ENCODE data around the gene EXOC4.

Gene EXOC4

GRCh38 chr7:133830081-133830480 is 577.2 kb downstream of the EXOC4 start:
- Histone ChIP-seq H4K20me1 (ENCODE audit: control insufficient read depth, insufficient read depth, low read depth, low read length) (no peaks in the 10 kb centered on the region), H3K27ac (ENCODE audit: low read depth, low read length) (no peak overlapping the region), H3K79me2 (ENCODE audit: control insufficient read depth, low read length) (no peaks in the 10 kb centered on the region), H3K27me3 (ENCODE audit: control insufficient read depth, low read length) (no peaks in the 10 kb centered on the region), H3K9me2 (replicated peaks; ENCODE audit: control insufficient read depth, low read length) (no peaks in the 10 kb centered on the region), H3K9me3 (ENCODE audit: control insufficient read depth, insufficient read depth, low read length) (no peaks in the 10 kb centered on the region), H3K4me3 (ENCODE audit: low read length) (no peak overlapping the region), H3K4me2 (ENCODE audit: low read length) (no peak overlapping the region), H3F3A (ENCODE audit: control insufficient read depth, insufficient read depth) (no peaks in the 10 kb centered on the region), H3K36me3 (ENCODE audit: control insufficient read depth, low read length) (no peaks in the 10 kb centered on the region), H3K4me1 (ENCODE audit: control insufficient read depth, low read length) (no peaks in the 10 kb centered on the region)
- TF ChIP-seq EZH2phosphoT487 (IDR thresholded peaks at IDR 0.05; ENCODE audit: borderline replicate concordance, low read length) (no peak), CTCF (IDR thresholded peaks at IDR 0.05; ENCODE audit: low read depth, low read length, poor library complexity, severe bottlenecking) (no peak)

DNA sequence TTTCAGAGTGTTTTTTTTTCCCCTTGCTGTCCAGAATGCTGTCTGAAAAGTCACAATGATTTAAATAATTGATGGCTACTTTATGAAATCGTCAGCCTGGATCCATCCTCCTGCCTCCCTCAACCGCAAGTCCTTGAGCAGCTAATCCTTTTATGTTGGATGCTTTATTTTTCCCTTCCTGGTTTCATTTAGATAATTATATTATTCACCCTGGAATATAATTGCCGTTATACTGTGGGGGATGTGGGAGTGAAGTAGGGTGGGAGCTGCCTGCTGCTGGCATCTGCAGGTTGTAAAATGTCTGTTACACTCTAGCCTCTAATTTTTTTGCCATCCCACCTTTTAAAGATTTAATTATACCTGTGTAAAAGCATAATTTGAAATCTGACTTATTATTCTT is 583.8 kb downstream of the EXOC4 start:
- no peaks in the 10 kb centered on the region for H4K20me1 ChIP-seq (ENCODE audit: control insufficient read depth, insufficient read depth, low read depth, low read length)
- H3K9me3 ChIP-seq (ENCODE audit: control insufficient read depth, insufficient read depth, low read length) = no peaks in the 10 kb centered on the region
- H3K36me3 ChIP-seq (ENCODE audit: control insufficient read depth, low read length) = no peaks in the 10 kb centered on the region
- no peak overlapping the region for H3K4me3 ChIP-seq (ENCODE audit: low read length)
- no peaks in the 10 kb centered on the region for H3K79me2 ChIP-seq (ENCODE audit: control insufficient read depth, low read length)
- H3K4me1 ChIP-seq (ENCODE audit: control insufficient read depth, low read length) = no peaks in the 10 kb centered on the region
- H3K4me2 ChIP-seq (ENCODE audit: low read length) = no peak overlapping the region
- TF ChIP-seq CTCF (IDR thresholded peaks at IDR 0.05; ENCODE audit: low read depth, low read length, poor library complexity, severe bottlenecking) (no peak), EZH2phosphoT487 (IDR thresholded peaks at IDR 0.05; ENCODE audit: borderline replicate concordance, low read length) (no peak)
- H3K27me3 ChIP-seq (ENCODE audit: control insufficient read depth, low read length) = no peaks in the 10 kb centered on the region
- no peaks in the 10 kb centered on the region for H3F3A ChIP-seq (ENCODE audit: control insufficient read depth, insufficient read depth)
- no peak overlapping the region for H3K27ac ChIP-seq (ENCODE audit: low read depth, low read length)
- H3K9me2 ChIP-seq (replicated peaks; ENCODE audit: control insufficient read depth, low read length) = no peaks in the 10 kb centered on the region

DNA sequence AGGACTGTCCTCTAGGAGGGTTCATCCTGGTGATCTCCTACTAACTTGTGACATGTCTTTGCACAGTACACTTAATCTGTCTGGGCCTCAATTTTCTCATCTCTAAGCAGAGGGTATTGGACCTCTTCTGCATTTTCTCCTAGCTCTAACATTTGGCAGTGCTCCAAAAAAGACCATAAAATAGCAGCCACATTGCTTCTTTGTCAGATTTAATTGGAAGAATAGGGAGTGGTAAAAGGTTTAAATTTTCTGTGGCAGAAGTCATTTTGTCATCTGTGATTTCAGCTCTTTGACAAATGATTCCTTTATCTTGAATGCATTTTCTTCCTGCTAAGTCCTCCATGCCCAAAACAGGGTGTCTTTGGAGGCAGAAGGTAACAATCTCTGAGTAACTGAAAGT is 584.3 kb downstream of the EXOC4 start:
- no peaks in the 10 kb centered on the region for H4K20me1 ChIP-seq (ENCODE audit: control insufficient read depth, insufficient read depth, low read depth, low read length)
- TF ChIP-seq CTCF (IDR thresholded peaks at IDR 0.05; ENCODE audit: low read depth, low read length, poor library complexity, severe bottlenecking) (no peak), EZH2phosphoT487 (IDR thresholded peaks at IDR 0.05; ENCODE audit: borderline replicate concordance, low read length) (no peak)
- H3K4me1 ChIP-seq (ENCODE audit: control insufficient read depth, low read length) = no peaks in the 10 kb centered on the region
- no peaks in the 10 kb centered on the region for H3K27me3 ChIP-seq (ENCODE audit: control insufficient read depth, low read length)
- no peak overlapping the region for H3K27ac ChIP-seq (ENCODE audit: low read depth, low read length)
- H3K36me3 ChIP-seq (ENCODE audit: control insufficient read depth, low read length) = no peaks in the 10 kb centered on the region
- H3K4me2 ChIP-seq (ENCODE audit: low read length) = no peak overlapping the region
- no peaks in the 10 kb centered on the region for H3K79me2 ChIP-seq (ENCODE audit: control insufficient read depth, low read length)
- no peak overlapping the region for H3K4me3 ChIP-seq (ENCODE audit: low read length)
- H3K9me2 ChIP-seq (replicated peaks; ENCODE audit: control insufficient read depth, low read length) = no peaks in the 10 kb centered on the region
- H3K9me3 ChIP-seq (ENCODE audit: control insufficient read depth, insufficient read depth, low read length) = no peaks in the 10 kb centered on the region
- H3F3A ChIP-seq (ENCODE audit: control insufficient read depth, insufficient read depth) = no peaks in the 10 kb centered on the region

DNA sequence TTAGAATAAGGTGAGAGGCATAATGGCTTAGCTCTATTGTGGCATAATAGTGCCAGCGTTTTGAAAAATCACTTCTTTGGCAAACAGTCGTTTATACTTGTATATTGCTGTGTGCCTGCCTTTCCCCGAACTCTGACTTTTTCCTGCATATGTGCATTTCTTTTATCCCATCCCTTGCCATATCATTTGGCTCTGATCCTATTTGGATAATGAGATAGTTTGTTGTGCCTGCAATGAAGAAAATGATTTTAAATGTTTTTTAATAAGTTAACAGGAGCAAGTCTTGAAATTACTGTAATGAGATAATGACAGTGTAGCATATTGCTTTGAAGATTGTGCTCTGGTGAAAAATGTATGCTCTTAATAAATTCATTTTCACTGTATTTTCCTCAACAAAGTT is 586.2 kb downstream of the EXOC4 start:
- TF ChIP-seq EZH2phosphoT487 (IDR thresholded peaks at IDR 0.05; ENCODE audit: borderline replicate concordance, low read length) (no peak), CTCF (IDR thresholded peaks at IDR 0.05; ENCODE audit: low read depth, low read length, poor library complexity, severe bottlenecking) (no peak)
- no peaks in the 10 kb centered on the region for H3K27me3 ChIP-seq (ENCODE audit: control insufficient read depth, low read length)
- H3F3A ChIP-seq (ENCODE audit: control insufficient read depth, insufficient read depth) = no peaks in the 10 kb centered on the region
- no peaks in the 10 kb centered on the region for H3K9me2 ChIP-seq (replicated peaks; ENCODE audit: control insufficient read depth, low read length)
- H3K27ac ChIP-seq (ENCODE audit: low read depth, low read length) = no peak overlapping the region
- H3K79me2 ChIP-seq (ENCODE audit: control insufficient read depth, low read length) = no peaks in the 10 kb centered on the region
- H4K20me1 ChIP-seq (ENCODE audit: control insufficient read depth, insufficient read depth, low read depth, low read length) = no peaks in the 10 kb centered on the region
- H3K9me3 ChIP-seq (ENCODE audit: control insufficient read depth, insufficient read depth, low read length) = no peaks in the 10 kb centered on the region
- no peak overlapping the region for H3K4me3 ChIP-seq (ENCODE audit: low read length)
- no peak overlapping the region for H3K4me2 ChIP-seq (ENCODE audit: low read length)
- H3K4me1 ChIP-seq (ENCODE audit: control insufficient read depth, low read length) = no peaks in the 10 kb centered on the region
- no peaks in the 10 kb centered on the region for H3K36me3 ChIP-seq (ENCODE audit: control insufficient read depth, low read length)

Measured in DOHH2 (cell line).